B cell (primary cell): ENCODE results near the gene PTPRG. TPM values are rescaled to one million over a fixed set of nuclear protein-coding genes. Genes with fewer than 3 reads are reported as not detected.

Source experiments
- ATAC-seq: fragments of 200-7000 bp; cut with Tn5 transposase; one replicate; pipeline ENCODE4 v1.10.0; 2021; ENCODE audit warnings: low read depth, mild to moderate bottlenecking, moderate number of reproducible peaks, moderate library complexity
- CTCF ChIA-PET: fragments of 350-600 bp; sonication (Branson Sonifier 250); formaldehyde crosslinking; loops from one replicate; lab custom pipeline; 2021; ENCODE audit warnings: antibody characterized with exemption, inconsistent platforms; lab: Charles Lee
- POLR2A ChIA-PET: fragments of 350-600 bp; sonication (Branson Sonifier 250); formaldehyde crosslinking; loops from one replicate; lab custom pipeline; 2021; ENCODE audit warnings: antibody characterized with exemption; lab: Charles Lee
- DNase-seq: peaks from one replicate; pipeline ENCODE4 v3.0.0; 2013
- H2AFZ ChIP-seq: 2 replicates; pipeline ENCODE4 v1.6.1; 2012; ENCODE audit warnings: mild to moderate bottlenecking, low read depth, low read length; ENCODE audit not compliant: insufficient read depth, poor library complexity, severe bottlenecking
- H3K27ac ChIP-seq, 2 donors: 1 replicate in 1 of 2; 2 replicates in 1 of 2; pipeline ENCODE4 v1.5.1; 2012 to 2013; ENCODE audit warnings: low read length in 2 of 2, mild to moderate bottlenecking in 2 of 2, moderate library complexity in 1 of 2
- H3K27me3 ChIP-seq, 4 experiments: fragments of 200-600 bp in 1 of 4; sonication (generic) in 1 of 4; replicated peaks in 1 of 4; 1 replicate in 2 of 4; 2 replicates in 2 of 4; pipeline versions ENCODE4 v1.6.1 to v1.7.0; 2013 to 2016; ENCODE audit warnings: low read length in 3 of 4, mild to moderate bottlenecking in 2 of 4, mixed read lengths in 1 of 4, moderate library complexity in 1 of 4; ENCODE audit not compliant: insufficient read depth in 4 of 4, control insufficient read depth in 3 of 4; ENCODE audit errors: control extremely low read depth in 1 of 4
- H3K36me3 ChIP-seq, 2 experiments: replicated peaks in 1 of 2; 1 replicate in 1 of 2; 2 replicates in 1 of 2; pipeline versions ENCODE4 v1.6.1 to v1.7.1; 2013; ENCODE audit warnings: low read length in 1 of 2; ENCODE audit not compliant: insufficient read depth in 2 of 2, control insufficient read depth in 1 of 2; ENCODE audit errors: control extremely low read depth in 1 of 2, extremely low read depth in 1 of 2
- H3K4me1 ChIP-seq, 2 donors: fragments of 200-600 bp in 1 of 2; sonication (generic) in 1 of 2; 1 replicate in 1 of 2; 2 replicates in 1 of 2; pipeline versions ENCODE4 v1.5.1 to v1.6.1; 2013 to 2017; ENCODE audit warnings: low read length in 2 of 2; ENCODE audit not compliant: control insufficient read depth in 2 of 2, insufficient read depth in 2 of 2
- H3K4me2 ChIP-seq: replicated peaks from 2 replicates; pipeline ENCODE3; 2012; ENCODE audit warnings: mild to moderate bottlenecking, low read depth, low read length; ENCODE audit not compliant: poor library complexity, severe bottlenecking
- H3K4me3 ChIP-seq, 5 experiments: fragments of 200-600 bp in 1 of 5; sonication (generic) in 1 of 5; 1 replicate in 3 of 5; 2 replicates in 2 of 5; pipeline versions ENCODE4 v1.5.1 to v1.7.0; 2011 to 2016; ENCODE audit warnings: low read length in 4 of 5, mild to moderate bottlenecking in 4 of 5, low read depth in 2 of 5, control low read depth in 1 of 5, moderate library complexity in 1 of 5; ENCODE audit not compliant: insufficient read depth in 1 of 5; ENCODE audit errors: control extremely low read depth in 1 of 5, extremely low read depth in 1 of 5
- H3K79me2 ChIP-seq: fragments of 200-600 bp; sonication (generic); one replicate; pipeline ENCODE4 v1.6.0; 2016; ENCODE audit warnings: low read length; ENCODE audit not compliant: control insufficient read depth, insufficient read depth
- H3K9ac ChIP-seq: fragments of 200-600 bp; sonication (generic); 2 replicates; pipeline ENCODE4 v1.6.1; 2017; ENCODE audit warnings: mild to moderate bottlenecking, low read length, moderate library complexity
- H3K9me3 ChIP-seq, 3 donors: one replicate each; pipeline versions ENCODE4 v1.6.1 to v1.7.1; 2013; ENCODE audit warnings: low read length in 2 of 3; ENCODE audit not compliant: control insufficient read depth in 2 of 3, insufficient read depth in 1 of 3; ENCODE audit errors: control extremely low read depth in 1 of 3
- H4K20me1 ChIP-seq: 2 replicates; pipeline ENCODE4 v1.6.0; 2012; ENCODE audit warnings: mild to moderate bottlenecking, low read length; ENCODE audit not compliant: insufficient read depth, control insufficient read depth, poor library complexity, severe bottlenecking
- H3K27ac Mint-ChIP-seq: one replicate; pipeline ENCODE4 v1.8.0; 2021; ENCODE audit warnings: mixed read lengths
- H3K27me3 Mint-ChIP-seq: one replicate; pipeline ENCODE4 v1.8.0; 2021; ENCODE audit warnings: mixed read lengths
- H3K4me1 Mint-ChIP-seq: one replicate; pipeline ENCODE4 v1.8.0; 2021; ENCODE audit warnings: mixed read lengths
- H3K4me3 Mint-ChIP-seq: one replicate; pipeline ENCODE4 v1.8.0; 2021; ENCODE audit warnings: mixed read lengths
- H3K9me3 Mint-ChIP-seq: one replicate; pipeline ENCODE4 v1.8.0; 2022; ENCODE audit warnings: mixed read lengths; ENCODE audit not compliant: insufficient read depth
- EZH2 ChIP-seq: IDR thresholded peaks from 2 replicates; pipeline ENCODE4 v1.6.1; 2012; ENCODE audit warnings: borderline replicate concordance, low read depth, mild to moderate bottlenecking, moderate library complexity, low read length; ENCODE audit not compliant: insufficient read depth, poor library complexity, severe bottlenecking
- WGBS: methylation state at CpG from one replicate; pipeline ENCODE4 v1.1.5; 2013; ENCODE audit warnings: missing lambda C conversion rate; ENCODE audit not compliant: insufficient coverage; 5-methylcytosine and 5-hydroxymethylcytosine counted together
- intact Hi-C: fragments of 100-400 bp; cut with micrococcal nuclease; formaldehyde crosslinking; loops from one replicate; pipeline ENCODE4 v1.10.0; 2022
- polyA plus RNA-seq: library from polyadenylated mRNA; depleted of rRNA; stranded (reverse); fragments of >200 nt; gene quantifications from 2 replicates; pipeline ENCODE4 v1.2.3, GENCODE V29; 2012
- total RNA-seq, 2 donors: library from RNA; stranded (reverse); fragments of 120-200 nt in 1 of 2; gene quantifications; 1 replicate in 1 of 2; 2 replicates in 1 of 2; pipeline versions ENCODE4 v1.2.3 to v1.2.4, GENCODE V29; 2013 to 2022
- TF ChIP-seq, protein P1 (sequence below): fragments of 200-600 bp; IDR thresholded peaks from one replicate; pipeline ENCODE4 v1.8.0; 2022; ENCODE audit warnings: antibody characterized with exemption, mild to moderate bottlenecking

Gene PTPRG
- total and polyA plus RNA-seq, 2 donors (not counting 1 experiment from before 2014, with no cell fraction given): 0.12 to 1.3 TPM

- no peak overlapping the region for H3K4me3 Mint-ChIP-seq
- TF ChIP-seq, protein P1, sequence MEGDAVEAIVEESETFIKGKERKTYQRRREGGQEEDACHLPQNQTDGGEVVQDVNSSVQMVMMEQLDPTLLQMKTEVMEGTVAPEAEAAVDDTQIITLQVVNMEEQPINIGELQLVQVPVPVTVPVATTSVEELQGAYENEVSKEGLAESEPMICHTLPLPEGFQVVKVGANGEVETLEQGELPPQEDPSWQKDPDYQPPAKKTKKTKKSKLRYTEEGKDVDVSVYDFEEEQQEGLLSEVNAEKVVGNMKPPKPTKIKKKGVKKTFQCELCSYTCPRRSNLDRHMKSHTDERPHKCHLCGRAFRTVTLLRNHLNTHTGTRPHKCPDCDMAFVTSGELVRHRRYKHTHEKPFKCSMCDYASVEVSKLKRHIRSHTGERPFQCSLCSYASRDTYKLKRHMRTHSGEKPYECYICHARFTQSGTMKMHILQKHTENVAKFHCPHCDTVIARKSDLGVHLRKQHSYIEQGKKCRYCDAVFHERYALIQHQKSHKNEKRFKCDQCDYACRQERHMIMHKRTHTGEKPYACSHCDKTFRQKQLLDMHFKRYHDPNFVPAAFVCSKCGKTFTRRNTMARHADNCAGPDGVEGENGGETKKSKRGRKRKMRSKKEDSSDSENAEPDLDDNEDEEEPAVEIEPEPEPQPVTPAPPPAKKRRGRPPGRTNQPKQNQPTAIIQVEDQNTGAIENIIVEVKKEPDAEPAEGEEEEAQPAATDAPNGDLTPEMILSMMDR: no peak
- TF ChIP-seq EZH2: no peak
- H3K9ac ChIP-seq: no peak overlapping the region
- H4K20me1 ChIP-seq: no peaks in the 10 kb centered on the region
- H3K27ac Mint-ChIP-seq: no peak overlapping the region
- intact Hi-C loops: no loop called here
- no peaks in the 10 kb centered on the region for H3K79me2 ChIP-seq
- H3K36me3 ChIP-seq: no peaks in the 10 kb centered on the region
- no peaks in the 10 kb centered on the region for H3K4me1 Mint-ChIP-seq
- H2AFZ ChIP-seq: no peak overlapping the region
- H3K27me3 Mint-ChIP-seq: no peaks in the 10 kb centered on the region
- H3K4me2 ChIP-seq: no peak overlapping the region
- no peak overlapping the region for H3K27ac ChIP-seq
- DNase-seq (no peak), ATAC-seq (no peak)
- no CpG with 5 or more reads among the region's 6 CpGs for WGBS
- H3K9me3 ChIP-seq: no peaks in the 10 kb centered on the region
- no peaks in the 10 kb centered on the region for H3K4me1 ChIP-seq
- CTCF ChIA-PET: no interaction called here
- no peak overlapping the region for H3K4me3 ChIP-seq
- POLR2A ChIA-PET: no interaction called here
- H3K27me3 ChIP-seq: no peaks in the 10 kb centered on the region
- H3K9me3 Mint-ChIP-seq: no peaks in the 10 kb centered on the region
Measured at GRCh38 chr3:61889259-61889658, 327.9 kb downstream of the PTPRG start.

- ChIA-PET CTCF (no interaction called here), POLR2A (no interaction called here)
- H3K9me3 ChIP-seq: no peaks in the 10 kb centered on the region
- H3K4me2 ChIP-seq: no peak overlapping the region
- peaks cover 5% of the 10 kb centered on the region for H3K4me1 Mint-ChIP-seq
- H3K27ac Mint-ChIP-seq: no peak overlapping the region
- TF ChIP-seq EZH2: no peak
- TF ChIP-seq, protein P1: no peak
- WGBS: no CpG with 5 or more reads among the region's 3 CpGs
- no peak overlapping the region for H3K4me3 ChIP-seq
- no peak overlapping the region for H2AFZ ChIP-seq
- intact Hi-C loops: no loop called here
- DNase-seq (no peak), ATAC-seq (no peak)
- H3K4me1 ChIP-seq: peaks cover 0 to 6% of the 10 kb centered on the region in 2 donors
- no peak overlapping the region for H3K9ac ChIP-seq
- H4K20me1 ChIP-seq: no peaks in the 10 kb centered on the region
- H3K27me3 ChIP-seq: no peaks in the 10 kb centered on the region
- no peaks in the 10 kb centered on the region for H3K79me2 ChIP-seq
- H3K27ac ChIP-seq: no peak overlapping the region
- no peaks in the 10 kb centered on the region for H3K36me3 ChIP-seq
- H3K9me3 Mint-ChIP-seq: no peaks in the 10 kb centered on the region
- no peak overlapping the region for H3K4me3 Mint-ChIP-seq
- H3K27me3 Mint-ChIP-seq: no peaks in the 10 kb centered on the region
Measured at GRCh38 chr3:61890167-61890566, 328.8 kb downstream of the PTPRG start.
